A549 (cell line): Measurements from ENCODE around the gene NDRG4. TPM values are rescaled to one million over a fixed set of nuclear protein-coding genes. Genes with fewer than 3 reads are reported as not detected.

Experiments
- ATAC-seq, 2 experiments: fragments of 200-7000 bp in 1 of 2; fragments of >200 bp in 1 of 2; cut with Nextera tagmentation in 1 of 2; cut with Tn5 transposase in 1 of 2; 3 replicates each; pipeline versions ENCODE4 v1.8.0 to v1.9.1; 2018 to 2020; ENCODE audit warnings: mild to moderate bottlenecking in 1 of 2, moderate library complexity in 1 of 2
- CTCF ChIA-PET: fragments of 300-600 bp; sonication (Branson Sonifier 250); formaldehyde crosslinking; extraction: SDS; loops from one replicate; lab custom pipeline; 2021; ENCODE audit warnings: antibody characterized with exemption, inconsistent platforms; lab: Yijun Ruan, JAX
- POLR2A ChIA-PET: fragments of 350-600 bp; formaldehyde crosslinking; extraction: SDS; loops from one replicate; lab custom pipeline; 2021; ENCODE audit warnings: antibody characterized with exemption, inconsistent platforms; lab: Yijun Ruan, JAX
- DNase-seq, 2 experiments: peaks; one replicate each; pipeline versions ENCODE4 v3.0.0 to v3.0.0-alpha.2; 2011 to 2016; ENCODE audit warnings: low read depth in 1 of 2, low spot score in 1 of 2
- FAIRE-seq: peaks from 2 replicates; lab custom pipeline; 2011; peaks lifted over from hg19 to GRCh38; lab: Jason Lieb, UNC
- H3K27ac ChIP-seq, 2 experiments: fragments of >200 bp; sonication (Bioruptor Twin); formaldehyde crosslinking; 3 replicates each; pipeline ENCODE4 v1.5.1; 2016 to 2017
- H3K4me1 ChIP-seq: fragments of >200 bp; sonication (Bioruptor Twin); formaldehyde crosslinking; 3 replicates; pipeline ENCODE4 v1.6.1; 2016
- H3K4me2 ChIP-seq: fragments of >200 bp; sonication (Bioruptor Twin); formaldehyde crosslinking; 3 replicates; pipeline ENCODE4 v1.6.1; 2016
- H3K4me3 ChIP-seq: fragments of >200 bp; sonication (Bioruptor Twin); formaldehyde crosslinking; 3 replicates; pipeline ENCODE4 v1.5.1; 2016
- H3K9me3 ChIP-seq: fragments of >200 bp; sonication (Bioruptor Twin); formaldehyde crosslinking; 3 replicates; pipeline ENCODE4 v1.6.1; 2016
- BHLHE40 ChIP-seq: IDR thresholded peaks from 2 replicates; pipeline ENCODE4 v1.6.1; 2012; ENCODE audit warnings: low read depth, low read length, inconsistent platforms
- CHD2 ChIP-seq: fragments of 150-350 bp; IDR thresholded peaks from 2 replicates; pipeline ENCODE4 v1.6.1; 2014; ENCODE audit warnings: low read length; ENCODE audit not compliant: partially characterized antibody
- CHD4 ChIP-seq: fragments of 200-600 bp; sonication (generic); IDR thresholded peaks from 2 replicates; pipeline ENCODE4 v1.6.1; 2016; ENCODE audit warnings: antibody characterized with exemption, mild to moderate bottlenecking, borderline replicate concordance
- ESRRA ChIP-seq: fragments of 150-350 bp; IDR thresholded peaks from 2 replicates; pipeline ENCODE4 v1.6.1; 2014; ENCODE audit warnings: mild to moderate bottlenecking, low read length, borderline replicate concordance
- FOSB ChIP-seq: fragments of 250-450 bp; sonication (Bioruptor Pico); IDR thresholded peaks from 2 replicates; pipeline ENCODE4 v1.5.0; 2020; ENCODE audit warnings: mild to moderate bottlenecking, moderate library complexity
- FOXS1 ChIP-seq: fragments of 250-450 bp; sonication (Bioruptor Pico); IDR thresholded peaks from 2 replicates; pipeline ENCODE4 v1.5.0; 2020; ENCODE audit warnings: mild to moderate bottlenecking, moderate library complexity
- HDAC2 ChIP-seq: fragments of 200-600 bp; sonication (generic); IDR thresholded peaks from 2 replicates; pipeline ENCODE4 v1.6.1; 2016
- JUN ChIP-seq, 2 experiments: fragments of >200 bp; sonication (Bioruptor Twin); formaldehyde crosslinking; IDR thresholded peaks; 2 replicates in 1 of 2; 3 replicates in 1 of 2; pipeline ENCODE4 v1.6.1; 2016 to 2017
- KDM1A ChIP-seq: fragments of 200-600 bp; sonication (generic); IDR thresholded peaks from 2 replicates; pipeline ENCODE4 v1.6.1; 2016; ENCODE audit warnings: low read depth, mild to moderate bottlenecking
- KDM5A ChIP-seq: fragments of 200-600 bp; sonication (generic); IDR thresholded peaks from 2 replicates; pipeline ENCODE4 v1.6.1; 2016; ENCODE audit warnings: antibody characterized with exemption, mild to moderate bottlenecking
- MAFK ChIP-seq: fragments of 450-650 bp; IDR thresholded peaks from 2 replicates; pipeline ENCODE4 v1.6.1; 2014; ENCODE audit not compliant: partially characterized antibody
- MAX ChIP-seq: IDR thresholded peaks from 2 replicates; pipeline ENCODE4 v1.6.1; 2012
- NPAS2 ChIP-seq: fragments of 250-450 bp; sonication (Bioruptor Pico); IDR thresholded peaks from 2 replicates; pipeline ENCODE4 v1.8.0; 2022; ENCODE audit warnings: mild to moderate bottlenecking, moderate library complexity, borderline replicate concordance
- PBX3 ChIP-seq: IDR thresholded peaks from 2 replicates; pipeline ENCODE4 v1.6.1; 2012
- POLR2A ChIP-seq: IDR thresholded peaks from 2 replicates; pipeline ENCODE4 v1.6.1; 2012; ENCODE audit warnings: mild to moderate bottlenecking, low read length
- RCOR1 ChIP-seq: fragments of 150-350 bp; IDR thresholded peaks from 2 replicates; pipeline ENCODE4 v1.6.1; 2014; ENCODE audit warnings: antibody characterized with exemption, low read length, low read depth
- RFX5 ChIP-seq: fragments of 450-650 bp; IDR thresholded peaks from 2 replicates; pipeline ENCODE4 v1.7.1; 2014; ENCODE audit warnings: antibody characterized with exemption, mild to moderate bottlenecking, moderate library complexity
- RNF2 ChIP-seq: fragments of 200-600 bp; sonication (generic); IDR thresholded peaks from 2 replicates; pipeline ENCODE4 v1.6.1; 2016; ENCODE audit warnings: low read depth, mild to moderate bottlenecking, antibody characterized with exemption, moderate library complexity, borderline replicate concordance
- SREBF2 ChIP-seq: fragments of 450-650 bp; IDR thresholded peaks from 2 replicates; pipeline ENCODE4 v1.6.1; 2014; ENCODE audit warnings: mild to moderate bottlenecking, moderate library complexity
- TFCP2L1 ChIP-seq: fragments of 250-450 bp; sonication (Bioruptor Pico); IDR thresholded peaks from 2 replicates; pipeline ENCODE4 v1.5.0; 2021; ENCODE audit warnings: mild to moderate bottlenecking
- TP53 ChIP-seq: fragments of 250-450 bp; sonication (Bioruptor Pico); IDR thresholded peaks from 2 replicates; pipeline ENCODE4 v1.5.0; 2021; ENCODE audit warnings: mild to moderate bottlenecking, moderate library complexity
- ZC3H11A ChIP-seq: fragments of 450-650 bp; IDR thresholded peaks from 2 replicates; pipeline ENCODE4 v1.6.1; 2014; ENCODE audit warnings: antibody characterized with exemption, mild to moderate bottlenecking
- ZFP36 ChIP-seq: fragments of 450-650 bp; IDR thresholded peaks from 2 replicates; pipeline ENCODE4 v1.6.1; 2014; ENCODE audit warnings: borderline replicate concordance; ENCODE audit not compliant: partially characterized antibody
- WGBS: methylation state at CpG from one replicate; pipeline ENCODE4 v1.1.6; 2017; ENCODE audit errors: missing lambda C conversion rate; 5-methylcytosine and 5-hydroxymethylcytosine counted together
- polyA plus RNA-seq, 4 experiments: library from polyadenylated mRNA; depleted of rRNA in 3 of 4; stranded (reverse); fragments of >200 nt; fragmentation: RNase III in 1 of 4; extraction: RNeasy Plus Mini Kit Qiagen cat#74134 plus additional on column Dnase treatment in 1 of 4; gene quantifications; 2 replicates in 3 of 4; 3 replicates in 1 of 4; pipeline ENCODE4 v1.2.3, GENCODE V29; 2011 to 2017
- TF ChIP-seq, protein P1 (sequence below): fragments of >200 bp; sonication (Bioruptor Twin); formaldehyde crosslinking; IDR thresholded peaks from 3 replicates; pipeline ENCODE4 v1.5.1; 2016

Gene NDRG4
- polyA plus RNA-seq, 2 of the 4 experiments (the other 2 are of a cell fraction): 8.1 to 21.3 TPM

- Histone ChIP-seq H3K9me3 (no peaks in the 10 kb centered on the region), H3K4me1 (peaks cover 8% of the 10 kb centered on the region; the same call in 2 of the 3 replicates), H3K27ac (no peak overlapping the region), H3K4me3 (no peak overlapping the region), H3K4me2 (no peak overlapping the region)
- TF ChIP-seq POLR2A: no peak
- no peak for TF ChIP-seq RCOR1
- TF ChIP-seq FOXS1 (CRISPR knock-in tag): no peak
- no peak for TF ChIP-seq TFCP2L1 (CRISPR knock-in tag)
- TF ChIP-seq FOSB: no peak
- TF ChIP-seq BHLHE40: no peak
- TF ChIP-seq MAX: no peak
- TF ChIP-seq ZFP36: no peak
- no peak for TF ChIP-seq HDAC2
- POLR2A ChIA-PET: no interaction called here
- CTCF ChIA-PET: interaction anchor here (1.5 to 23.4 kb wide), 3 partner anchors 9 to 253 kb away, joined by 3 to 721 read pairs (median 7); no protein-coding TSS in a partner anchor
- WGBS: 81% methylated on average over 11 of the region's 14 CpGs
- DNase-seq (no peak), FAIRE-seq (no peak), ATAC-seq (no peak)
These were observed 3.4 kb downstream of the NDRG4 start for GRCh38 chr16:58503166-58503862.

DNA sequence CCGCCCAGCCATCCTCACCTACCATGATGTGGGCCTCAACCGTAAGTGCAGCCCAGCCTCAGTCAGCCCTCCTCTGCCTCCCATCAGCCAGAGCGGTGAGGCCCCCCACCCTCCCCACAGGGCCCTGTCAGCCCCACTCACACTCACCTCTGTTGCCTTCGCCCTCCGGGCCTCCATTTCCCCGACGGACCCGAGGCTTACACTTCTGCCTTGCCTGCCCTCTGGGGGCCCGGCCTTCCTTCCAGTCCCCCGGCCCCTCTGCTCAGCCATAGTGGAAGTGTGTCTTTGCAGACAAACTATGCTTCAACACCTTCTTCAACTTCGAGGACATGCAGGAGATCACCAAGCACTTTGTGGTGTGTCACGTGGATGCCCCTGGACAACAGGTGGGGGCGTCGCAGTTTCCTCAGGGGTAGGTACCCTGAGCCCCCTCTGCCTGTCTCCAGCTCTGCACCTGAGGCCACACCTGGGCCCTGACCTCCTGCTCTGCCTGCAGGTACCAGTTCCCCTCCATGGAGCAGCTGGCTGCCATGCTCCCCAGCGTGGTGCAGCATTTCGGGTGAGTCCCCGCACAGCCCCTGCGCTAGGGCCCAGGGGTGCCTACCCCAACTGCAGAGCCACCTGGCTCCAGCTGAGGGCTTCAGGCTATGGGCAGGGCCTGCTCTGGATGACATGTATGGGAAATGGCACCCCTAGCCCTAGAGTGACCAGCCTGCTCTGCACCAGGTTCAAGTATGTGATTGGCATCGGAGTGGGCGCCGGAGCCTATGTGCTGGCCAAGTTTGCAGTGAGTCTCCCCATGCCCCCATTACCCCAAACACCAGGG, 4.1 kb downstream of the NDRG4 start:
- Histone ChIP-seq H3K9me3 (no peaks in the 10 kb centered on the region), H3K4me2 (no peak overlapping the region), H3K4me1 (peaks cover 8% of the 10 kb centered on the region; the same call in 2 of the 3 replicates), H3K27ac (no peak overlapping the region), H3K4me3 (no peak overlapping the region)
- TF ChIP-seq ZC3H11A: no peak
- TF ChIP-seq TFCP2L1 (CRISPR knock-in tag): no peak
- TF ChIP-seq MAFK: no peak
- TF ChIP-seq HDAC2: no peak
- TF ChIP-seq SREBF2: no peak
- no peak for TF ChIP-seq NPAS2 (CRISPR knock-in tag)
- TF ChIP-seq KDM5A: no peak
- no peak for TF ChIP-seq JUN (IDR thresholded peaks at IDR 0.05)
- TF ChIP-seq CHD2: no peak
- no peak for TF ChIP-seq BHLHE40
- TF ChIP-seq RCOR1: no peak
- TF ChIP-seq TP53: no peak
- TF ChIP-seq, protein P1, sequence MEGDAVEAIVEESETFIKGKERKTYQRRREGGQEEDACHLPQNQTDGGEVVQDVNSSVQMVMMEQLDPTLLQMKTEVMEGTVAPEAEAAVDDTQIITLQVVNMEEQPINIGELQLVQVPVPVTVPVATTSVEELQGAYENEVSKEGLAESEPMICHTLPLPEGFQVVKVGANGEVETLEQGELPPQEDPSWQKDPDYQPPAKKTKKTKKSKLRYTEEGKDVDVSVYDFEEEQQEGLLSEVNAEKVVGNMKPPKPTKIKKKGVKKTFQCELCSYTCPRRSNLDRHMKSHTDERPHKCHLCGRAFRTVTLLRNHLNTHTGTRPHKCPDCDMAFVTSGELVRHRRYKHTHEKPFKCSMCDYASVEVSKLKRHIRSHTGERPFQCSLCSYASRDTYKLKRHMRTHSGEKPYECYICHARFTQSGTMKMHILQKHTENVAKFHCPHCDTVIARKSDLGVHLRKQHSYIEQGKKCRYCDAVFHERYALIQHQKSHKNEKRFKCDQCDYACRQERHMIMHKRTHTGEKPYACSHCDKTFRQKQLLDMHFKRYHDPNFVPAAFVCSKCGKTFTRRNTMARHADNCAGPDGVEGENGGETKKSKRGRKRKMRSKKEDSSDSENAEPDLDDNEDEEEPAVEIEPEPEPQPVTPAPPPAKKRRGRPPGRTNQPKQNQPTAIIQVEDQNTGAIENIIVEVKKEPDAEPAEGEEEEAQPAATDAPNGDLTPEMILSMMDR: no peak
- no peak for TF ChIP-seq PBX3
- TF ChIP-seq CHD4: no peak
- TF ChIP-seq RNF2: no peak
- TF ChIP-seq ESRRA: no peak
- no peak for TF ChIP-seq KDM1A
- TF ChIP-seq RFX5: no peak
- ChIA-PET POLR2A (no interaction called here), CTCF (interaction anchor here (1.6 kb wide), 1 partner anchor 252 kb away, joined by 3 read pairs; no protein-coding TSS in a partner anchor)
- no peak for FAIRE-seq
- DNase-seq: no peak
- 91% methylated on average over 18 of the region's 21 CpGs for WGBS
- ATAC-seq: no peak
